Activated B cell treated with CpG ODN at 0.5 μM for 24 hours (primary cell): ENCODE measurements around the gene CFHR5. TPM values are rescaled to one million over a fixed set of nuclear protein-coding genes. Genes with fewer than 3 reads are reported as not detected.
"Not testable (repeated sequence)": the region's sequence is repeated elsewhere in the genome, so short reads cannot be mapped to it uniquely, and the experiment has no call there.

Experiments
- ATAC-seq: fragments of 200-7000 bp; cut with Tn5 transposase; one replicate; pipeline ENCODE4 v1.10.0; 2021; ENCODE audit warnings: low read depth, mild to moderate bottlenecking, moderate library complexity
- CTCF ChIA-PET: fragments of 350-600 bp; sonication (Branson Sonifier 250); formaldehyde crosslinking; loops from one replicate; lab custom pipeline; 2021; ENCODE audit warnings: antibody characterized with exemption; lab: Charles Lee
- POLR2A ChIA-PET: fragments of 350-600 bp; sonication (Branson Sonifier 250); formaldehyde crosslinking; loops from one replicate; lab custom pipeline; 2021; ENCODE audit warnings: antibody characterized with exemption; lab: Charles Lee
- DNase-seq: peaks from one replicate; pipeline ENCODE4 v3.0.0; 2022
- H3K27ac Mint-ChIP-seq: one replicate; pipeline ENCODE4 v1.8.0; 2020; ENCODE audit warnings: mixed read lengths
- H3K27me3 Mint-ChIP-seq: one replicate; pipeline ENCODE4 v1.8.0; 2021; ENCODE audit warnings: mixed read lengths
- H3K36me3 Mint-ChIP-seq: one replicate; pipeline ENCODE4 v1.8.0; 2021; ENCODE audit warnings: low read depth, mixed read lengths
- H3K4me1 Mint-ChIP-seq: one replicate; pipeline ENCODE4 v1.8.0; 2021; ENCODE audit warnings: mixed read lengths
- H3K4me3 Mint-ChIP-seq: one replicate; pipeline ENCODE4 v1.8.0; 2020; ENCODE audit warnings: mild to moderate bottlenecking, mixed read lengths
- H3K9me3 Mint-ChIP-seq: one replicate; pipeline ENCODE4 v1.8.0; 2020; ENCODE audit warnings: mixed read lengths
- CTCF ChIP-seq: fragments of 200-600 bp; IDR thresholded peaks from one replicate; pipeline ENCODE4 v1.8.0; 2022; ENCODE audit warnings: antibody characterized with exemption, mild to moderate bottlenecking
- intact Hi-C: fragments of 100-400 bp; cut with micrococcal nuclease; formaldehyde crosslinking; loops from one replicate; pipeline ENCODE4 v1.15.1; 2024
- total RNA-seq: library from RNA; stranded (reverse); gene quantifications from 2 replicates; pipeline ENCODE4 v1.2.3, GENCODE V29; 2022

Gene CFHR5
- total RNA-seq, 1 donor from 2014 or later: not detected

- ATAC-seq: no peak
- H3K4me1 Mint-ChIP-seq: no peaks in the 10 kb centered on the region
- POLR2A ChIA-PET: no interaction called here
Measured at GRCh38 chr1:197017558-197018146, 40.3 kb downstream of the CFHR5 start.

DNA sequence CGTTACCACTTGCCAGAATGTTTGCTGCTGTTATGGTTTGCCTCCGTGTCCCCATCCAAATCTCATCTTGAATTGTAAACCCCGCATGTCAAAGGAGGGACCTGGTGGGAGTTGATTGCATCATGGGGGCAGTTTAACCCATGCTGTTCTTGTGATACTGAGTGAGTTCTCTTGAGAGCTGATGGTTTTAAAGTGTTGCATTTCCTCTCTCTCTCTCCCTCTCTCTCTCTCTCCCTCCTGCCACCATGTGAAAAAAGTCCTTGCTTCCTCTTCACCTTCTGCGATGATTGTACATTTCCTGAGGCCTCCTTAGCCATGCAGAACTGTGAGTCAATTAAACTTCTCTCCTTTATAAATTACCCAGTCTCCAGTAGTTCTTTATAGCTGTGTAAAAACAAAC, 44.4 kb downstream of the CFHR5 start:
- ATAC-seq: no peak
- Mint-ChIP-seq H3K27ac (no peak overlapping the region), H3K36me3 (no peaks in the 10 kb centered on the region), H3K27me3 (no peaks in the 10 kb centered on the region), H3K4me1 (no peaks in the 10 kb centered on the region), H3K9me3 (no peaks in the 10 kb centered on the region), H3K4me3 (no peak overlapping the region)
- intact Hi-C loops: no loop called here
- no peak for DNase-seq
- CTCF ChIA-PET: no interaction called here
- POLR2A ChIA-PET: no interaction called here
- TF ChIP-seq CTCF: no peak

More at GRCh38 chr1:197017558-197018146, 40.3 kb downstream of the CFHR5 start:
- DNase-seq: no peak
- CTCF ChIA-PET: interaction anchor here (0.7 kb wide), 1 partner anchor 43 kb away, joined by 3 read pairs; no protein-coding TSS in a partner anchor
- Mint-ChIP-seq H3K36me3 (no peaks in the 10 kb centered on the region), H3K9me3 (no peaks in the 10 kb centered on the region), H3K4me3 (no peak overlapping the region), H3K27ac (no peak overlapping the region), H3K27me3 (no peaks in the 10 kb centered on the region)
- intact Hi-C loops: no loop called here
- no peak for TF ChIP-seq CTCF

DNA sequence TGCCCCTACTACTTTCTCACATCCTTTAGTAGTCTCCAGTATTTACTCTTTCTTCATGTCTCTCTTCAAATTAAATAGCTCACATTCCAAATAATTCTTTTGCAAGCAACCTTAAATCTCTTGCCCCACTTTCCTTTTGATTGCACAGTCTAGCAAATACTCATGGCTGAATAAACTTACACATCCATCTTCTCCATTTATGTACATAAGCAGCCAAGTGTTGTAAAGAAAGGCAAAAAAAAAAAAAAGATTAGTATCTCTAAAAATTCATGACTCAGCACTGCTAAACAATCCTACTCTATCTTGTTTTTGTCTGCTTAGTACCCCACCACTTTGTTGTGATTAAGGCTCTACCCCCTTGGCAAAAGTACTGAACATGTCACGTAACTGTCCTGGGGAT, 47.1 kb downstream of the CFHR5 start:
- ChIA-PET CTCF (no interaction called here), POLR2A (no interaction called here)
- intact Hi-C loops: no loop called here
- no peak overlapping the region for H3K4me3 Mint-ChIP-seq
- TF ChIP-seq CTCF: no peak
- H3K4me1 Mint-ChIP-seq: no peaks in the 10 kb centered on the region
- H3K9me3 Mint-ChIP-seq: no peaks in the 10 kb centered on the region
- no peak overlapping the region for H3K27ac Mint-ChIP-seq
- DNase-seq (no peak), ATAC-seq (no peak)
- H3K36me3 Mint-ChIP-seq: no peaks in the 10 kb centered on the region
- no peaks in the 10 kb centered on the region for H3K27me3 Mint-ChIP-seq

GRCh38 chr1:197027359-197027758, 50.0 kb downstream of the CFHR5 start:
- ATAC-seq (no peak), DNase-seq (no peak)
- Mint-ChIP-seq H3K9me3 (no peaks in the 10 kb centered on the region), H3K27ac (no peak overlapping the region), H3K4me3 (no peak overlapping the region), H3K4me1 (no peaks in the 10 kb centered on the region), H3K36me3 (no peaks in the 10 kb centered on the region), H3K27me3 (no peaks in the 10 kb centered on the region)
- ChIA-PET POLR2A (no interaction called here), CTCF (no interaction called here)
- intact Hi-C loops: no loop called here
- TF ChIP-seq CTCF: no peak

GRCh38 chr1:197029749-197030148, 52.4 kb downstream of the CFHR5 start:
- Mint-ChIP-seq H3K27me3 (no peaks in the 10 kb centered on the region), H3K4me1 (no peaks in the 10 kb centered on the region), H3K36me3 (no peaks in the 10 kb centered on the region), H3K27ac (no peak overlapping the region), H3K4me3 (no peak overlapping the region), H3K9me3 (no peaks in the 10 kb centered on the region)
- no peak for TF ChIP-seq CTCF
- ATAC-seq: no peak
- intact Hi-C loops: no loop called here
- no peak for DNase-seq
- POLR2A ChIA-PET: no interaction called here
- CTCF ChIA-PET: no interaction called here

- H3K9me3 Mint-ChIP-seq, DNase-seq, H3K27ac Mint-ChIP-seq, CTCF ChIA-PET, ATAC-seq, intact Hi-C loops, H3K36me3 Mint-ChIP-seq, H3K27me3 Mint-ChIP-seq, POLR2A ChIA-PET, H3K4me1 Mint-ChIP-seq, H3K4me3 Mint-ChIP-seq: not testable (repeated sequence)
Measured at GRCh38 chr1:197034631-197035339, 57.4 kb downstream of the CFHR5 start.
